ENCODE data around the gene YTHDF2.

- TF ChIP-seq CTCF (IDR thresholded peaks at IDR 0.05) (no peak), POLR2A (IDR thresholded peaks at IDR 0.05) (no peak)
These were observed 780 bp downstream of the YTHDF2 start for GRCh38 chr1:28737307-28738132.

All from testis (tissue), 2 donors.